Colonic mucosa (tissue), 4 donors: ENCODE results near the gene KIT. TPM values are rescaled to one million over a fixed set of nuclear protein-coding genes. Genes with fewer than 3 reads are reported as not detected.

Source experiments
- DNase-seq: peaks from one replicate; pipeline ENCODE4 v3.0.0-alpha.2; 2020
- H3K27ac ChIP-seq: fragments of 200-600 bp; one replicate; pipeline ENCODE4 v1.8.0; 2021
- H3K27me3 ChIP-seq: fragments of 200-600 bp; one replicate; pipeline ENCODE4 v1.8.0; 2021
- H3K36me3 ChIP-seq: fragments of 200-600 bp; one replicate; pipeline ENCODE4 v1.8.0; 2021
- H3K4me1 ChIP-seq: fragments of 200-600 bp; one replicate; pipeline ENCODE4 v1.8.0; 2021; ENCODE audit warnings: mild to moderate bottlenecking
- H3K4me3 ChIP-seq: fragments of 200-600 bp; one replicate; pipeline ENCODE4 v1.8.0; 2021
- H3K9ac ChIP-seq, 2 donors: one replicate each; pipeline ENCODE4 v1.7.0; 2013; ENCODE audit warnings: control low read depth in 2 of 2, low read depth in 2 of 2, low read length in 2 of 2
- H3K9me3 ChIP-seq: fragments of 200-600 bp; one replicate; pipeline ENCODE4 v1.8.0; 2021
- intact Hi-C: fragments of 100-400 bp; cut with DNase I; formaldehyde crosslinking; loops from one replicate; pipeline ENCODE4 v1.14.1; 2022
- total RNA-seq, 2 donors: library from RNA; stranded (reverse); fragmentation: NEBNext Ultra II Directional in 1 of 2; extraction: Animal tissue kit (Norgen Biotek cat#: 25700) in 1 of 2; gene quantifications; one replicate each; pipeline ENCODE4 v1.2.1, GENCODE V29; 2021
- TF ChIP-seq, protein P1 (sequence below): fragments of 200-600 bp; IDR thresholded peaks from one replicate; pipeline ENCODE4 v1.8.0; 2022; ENCODE audit warnings: antibody characterized with exemption, mild to moderate bottlenecking
- donor health status: healthy.
- donor health status: DM: no; HTN: no; CAD: no.
- donor health status: DM: no; HTN: no; CAD: no.

KIT gene
- total RNA-seq, 2 donors from 2014 or later = 9.3 to 10.0 TPM

DNA sequence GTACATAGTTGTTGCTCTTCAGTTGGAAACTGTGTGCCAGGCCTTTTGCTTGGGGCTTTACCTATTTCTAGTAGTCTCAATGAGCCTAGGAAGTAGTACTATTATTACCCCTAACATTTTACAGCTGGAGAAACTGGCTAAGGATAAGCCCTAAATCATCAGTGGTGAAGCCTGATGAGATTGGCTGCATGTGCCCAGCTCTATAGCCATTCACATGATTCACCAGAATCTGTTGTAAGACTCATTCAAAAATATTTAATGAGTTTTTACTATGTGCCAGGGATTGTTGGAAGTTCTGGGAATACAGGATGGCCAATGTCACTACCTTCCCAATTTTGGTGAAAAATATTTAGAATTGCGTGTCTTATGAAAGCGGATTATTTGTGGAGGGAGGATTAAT is 2.8 kb downstream of the KIT start:
- Histone ChIP-seq H3K4me3 (no peak overlapping the region), H3K27me3 (peaks cover 9% of the 10 kb centered on the region), H3K36me3 (no peaks in the 10 kb centered on the region), H3K4me1 (no peaks in the 10 kb centered on the region), H3K27ac (no peak overlapping the region), H3K9me3 (no peaks in the 10 kb centered on the region), H3K9ac (no peak overlapping the region)
- intact Hi-C loops = no loop called here
- TF ChIP-seq, protein P1, sequence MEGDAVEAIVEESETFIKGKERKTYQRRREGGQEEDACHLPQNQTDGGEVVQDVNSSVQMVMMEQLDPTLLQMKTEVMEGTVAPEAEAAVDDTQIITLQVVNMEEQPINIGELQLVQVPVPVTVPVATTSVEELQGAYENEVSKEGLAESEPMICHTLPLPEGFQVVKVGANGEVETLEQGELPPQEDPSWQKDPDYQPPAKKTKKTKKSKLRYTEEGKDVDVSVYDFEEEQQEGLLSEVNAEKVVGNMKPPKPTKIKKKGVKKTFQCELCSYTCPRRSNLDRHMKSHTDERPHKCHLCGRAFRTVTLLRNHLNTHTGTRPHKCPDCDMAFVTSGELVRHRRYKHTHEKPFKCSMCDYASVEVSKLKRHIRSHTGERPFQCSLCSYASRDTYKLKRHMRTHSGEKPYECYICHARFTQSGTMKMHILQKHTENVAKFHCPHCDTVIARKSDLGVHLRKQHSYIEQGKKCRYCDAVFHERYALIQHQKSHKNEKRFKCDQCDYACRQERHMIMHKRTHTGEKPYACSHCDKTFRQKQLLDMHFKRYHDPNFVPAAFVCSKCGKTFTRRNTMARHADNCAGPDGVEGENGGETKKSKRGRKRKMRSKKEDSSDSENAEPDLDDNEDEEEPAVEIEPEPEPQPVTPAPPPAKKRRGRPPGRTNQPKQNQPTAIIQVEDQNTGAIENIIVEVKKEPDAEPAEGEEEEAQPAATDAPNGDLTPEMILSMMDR = no peak
- no peak for DNase-seq

DNA sequence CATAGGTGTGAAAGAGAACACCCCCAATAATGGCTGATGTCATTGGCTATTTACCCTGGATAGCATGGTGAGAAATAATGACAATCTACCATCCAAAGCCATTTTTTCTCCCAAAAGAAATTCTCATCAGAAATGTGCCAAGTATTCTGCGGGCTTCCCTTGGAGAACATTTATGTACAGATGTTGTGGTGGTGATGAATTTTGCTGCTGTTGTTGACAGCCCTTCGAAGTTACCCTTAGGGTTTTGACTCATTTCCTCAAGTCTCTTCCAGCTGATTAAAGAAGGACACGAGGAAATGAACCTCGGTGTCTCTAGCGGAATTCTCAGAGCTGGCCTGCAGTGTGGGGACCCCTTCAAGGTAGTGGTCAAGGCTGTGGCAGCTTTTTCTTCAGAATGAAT is 3.4 kb downstream of the KIT start:
- H3K27me3 ChIP-seq = peaks cover 9% of the 10 kb centered on the region
- H3K4me1 ChIP-seq = no peaks in the 10 kb centered on the region
- H3K4me3 ChIP-seq = no peak overlapping the region
- H3K9ac ChIP-seq = no peak overlapping the region
- H3K27ac ChIP-seq = no peak overlapping the region
- TF ChIP-seq, protein P1 = no peak
- DNase-seq = no peak
- no peaks in the 10 kb centered on the region for H3K36me3 ChIP-seq
- intact Hi-C loops = no loop called here
- H3K9me3 ChIP-seq = no peaks in the 10 kb centered on the region

DNA sequence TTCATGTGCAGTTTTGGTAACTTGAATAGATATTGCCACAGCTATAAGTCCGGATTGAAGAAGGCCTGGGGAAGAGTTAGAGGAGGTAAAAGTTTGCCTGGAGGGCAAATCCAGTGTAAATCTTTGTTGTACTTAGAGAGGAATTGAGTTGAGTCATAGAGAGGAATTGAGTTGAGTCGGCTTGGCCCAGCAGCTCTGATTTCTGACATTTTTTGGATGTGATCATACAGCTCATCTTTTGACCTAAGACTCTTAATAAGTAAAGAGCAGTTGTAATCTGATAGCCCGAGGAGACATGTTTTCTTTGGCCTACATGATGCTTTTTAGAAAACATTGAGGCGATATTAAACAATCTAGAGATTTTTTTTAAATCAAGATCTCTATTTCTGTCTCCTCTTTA is 3.9 kb downstream of the KIT start:
- H3K27me3 ChIP-seq = peaks cover 9% of the 10 kb centered on the region
- no peak overlapping the region for H3K9ac ChIP-seq
- H3K27ac ChIP-seq = no peak overlapping the region
- intact Hi-C loops = no loop called here
- no peaks in the 10 kb centered on the region for H3K36me3 ChIP-seq
- no peak for DNase-seq
- H3K4me1 ChIP-seq = no peaks in the 10 kb centered on the region
- no peaks in the 10 kb centered on the region for H3K9me3 ChIP-seq
- no peak overlapping the region for H3K4me3 ChIP-seq
- TF ChIP-seq, protein P1 = no peak

DNA sequence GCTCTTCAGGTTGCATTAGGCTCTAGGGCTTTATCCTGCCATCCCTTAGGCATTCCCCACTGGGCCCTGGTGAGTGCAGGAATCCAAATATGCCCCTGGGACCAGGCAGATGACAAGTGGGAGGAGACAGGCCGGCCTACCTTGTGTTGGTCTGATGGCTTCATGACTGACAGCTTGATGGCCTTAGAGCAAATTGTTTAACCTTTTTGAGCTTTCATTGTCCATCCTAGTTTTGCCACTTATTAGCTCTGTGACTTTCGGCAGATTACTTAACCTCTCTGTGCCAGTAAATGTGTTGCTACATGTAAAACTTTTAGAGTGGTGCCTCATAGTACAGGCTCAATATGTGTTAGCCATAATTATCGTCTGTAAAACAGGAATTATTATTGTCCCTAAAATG is 4.4 kb downstream of the KIT start:
- DNase-seq = no peak
- Histone ChIP-seq H3K27me3 (peaks cover 9% of the 10 kb centered on the region), H3K27ac (no peak overlapping the region), H3K9ac (no peak overlapping the region), H3K4me3 (no peak overlapping the region), H3K9me3 (no peaks in the 10 kb centered on the region), H3K36me3 (no peaks in the 10 kb centered on the region), H3K4me1 (no peaks in the 10 kb centered on the region)
- intact Hi-C loops = no loop called here
- TF ChIP-seq, protein P1 = no peak

DNA sequence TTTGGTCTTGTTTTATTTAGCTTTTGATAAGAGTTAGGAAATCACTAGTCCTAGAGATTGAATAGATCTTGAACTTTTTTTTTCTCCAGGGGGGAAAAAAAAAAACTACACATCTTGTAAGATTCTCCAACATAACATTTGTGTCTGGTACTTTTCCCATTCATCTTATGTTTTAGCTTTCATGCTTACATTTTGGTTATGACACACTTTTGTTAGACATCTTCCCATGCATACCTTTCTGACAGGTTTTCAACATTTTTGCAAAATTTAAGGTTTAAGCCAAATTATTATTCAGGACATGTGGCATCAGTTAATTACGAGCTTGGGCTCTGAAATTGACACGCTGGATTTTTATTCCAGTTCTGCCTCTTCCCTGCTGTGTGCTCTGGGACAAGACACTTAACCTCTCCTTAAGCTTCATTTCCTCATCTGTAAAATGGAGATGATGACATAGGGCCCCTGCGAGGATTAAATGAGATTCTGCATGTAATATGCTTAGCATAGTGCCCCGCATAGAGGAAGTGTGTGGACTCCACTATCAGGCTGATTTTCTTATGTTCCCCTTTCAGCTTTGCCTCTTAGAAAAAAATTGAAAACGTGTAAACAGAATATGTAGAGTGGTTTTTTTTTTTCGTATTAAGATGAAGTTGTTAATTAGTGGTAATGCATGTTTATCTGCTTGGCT is 5.3 kb downstream of the KIT start:
- no peak for DNase-seq
- no peaks in the 10 kb centered on the region for H3K36me3 ChIP-seq
- H3K4me1 ChIP-seq = no peaks in the 10 kb centered on the region
- H3K9ac ChIP-seq = no peak overlapping the region
- H3K4me3 ChIP-seq = no peak overlapping the region
- peaks cover 5% of the 10 kb centered on the region for H3K27me3 ChIP-seq
- H3K9me3 ChIP-seq = no peaks in the 10 kb centered on the region
- intact Hi-C loops = no loop called here
- no peak overlapping the region for H3K27ac ChIP-seq
- TF ChIP-seq, protein P1 = no peak
